Muscle of arm (tissue), 14 donors: ENCODE measurements around the gene BDNF. TPM values are rescaled to one million over a fixed set of nuclear protein-coding genes. Genes with fewer than 3 reads are reported as not detected.
"Not testable (repeated sequence)": the region's sequence is repeated elsewhere in the genome, so short reads cannot be mapped to it uniquely, and the experiment has no call there.

Experiments
- DNase-seq: peaks from one replicate; pipeline ENCODE4 v3.0.0-alpha.2; 2013
- long read RNA-seq, 11 donors: transcript quantifications; one replicate each; lab custom pipeline, GENCODE V29; 2026
- polyA plus RNA-seq, 12 donors: library from polyadenylated mRNA; unstranded; fragments of 120-200 nt; gene quantifications; one replicate each; pipeline ENCODE4 v1.2.1, GENCODE V29; 2013; ENCODE audit not compliant: insufficient read length in 12 of 12

Gene BDNF
- 1 to 10 TPM in 9 of 12 donors, under 1 TPM in 1, not detected in 2; 0.79 to 1.8 (median 1.4) TPM for polyA plus RNA-seq
- long read RNA-seq, donor 1, full-length matches to known transcripts = 3 of 3 reads
- long read RNA-seq, donor 1, partial matches to known transcripts = 0 of 3 reads
- long read RNA-seq, donor 1, other reads (novel, unspliced or antisense) = 0 of 3 reads
- long read RNA-seq, donor 2, full-length matches to known transcripts = 2 of 2 reads
- long read RNA-seq, donor 2, partial matches to known transcripts = 0 of 2 reads
- long read RNA-seq, donor 2, other reads (novel, unspliced or antisense) = 0 of 2 reads
- long read RNA-seq, donor 3, full-length matches to known transcripts = 1 of 1 reads
- long read RNA-seq, donor 3, partial matches to known transcripts = 0 of 1 reads
- long read RNA-seq, donor 3, other reads (novel, unspliced or antisense) = 0 of 1 reads
- long read RNA-seq, donor 4 = 0 reads
- long read RNA-seq, donor 5 = 0 reads
- long read RNA-seq, donor 6 = 0 reads
- long read RNA-seq, donor 7 = 0 reads
- long read RNA-seq, donor 8, full-length matches to known transcripts = 2 of 2 reads
- long read RNA-seq, donor 8, partial matches to known transcripts = 0 of 2 reads
- long read RNA-seq, donor 8, other reads (novel, unspliced or antisense) = 0 of 2 reads
- long read RNA-seq, donor 9, full-length matches to known transcripts = 3 of 3 reads
- long read RNA-seq, donor 9, partial matches to known transcripts = 0 of 3 reads
- long read RNA-seq, donor 9, other reads (novel, unspliced or antisense) = 0 of 3 reads
- long read RNA-seq, donor 10, full-length matches to known transcripts = 1 of 1 reads
- long read RNA-seq, donor 10, partial matches to known transcripts = 0 of 1 reads
- long read RNA-seq, donor 10, other reads (novel, unspliced or antisense) = 0 of 1 reads
- long read RNA-seq, donor 11, full-length matches to known transcripts = 2 of 2 reads
- long read RNA-seq, donor 11, partial matches to known transcripts = 0 of 2 reads
- long read RNA-seq, donor 11, other reads (novel, unspliced or antisense) = 0 of 2 reads

GRCh38 chr11:27700351-27701301, at the start of gene BDNF:
Gene BDNF, minus strand, starts transcription at chr11:27700455. Its CDS starts 41,891 bp downstream, at chr11:27658564.
- DNase-seq = no peak

DNA sequence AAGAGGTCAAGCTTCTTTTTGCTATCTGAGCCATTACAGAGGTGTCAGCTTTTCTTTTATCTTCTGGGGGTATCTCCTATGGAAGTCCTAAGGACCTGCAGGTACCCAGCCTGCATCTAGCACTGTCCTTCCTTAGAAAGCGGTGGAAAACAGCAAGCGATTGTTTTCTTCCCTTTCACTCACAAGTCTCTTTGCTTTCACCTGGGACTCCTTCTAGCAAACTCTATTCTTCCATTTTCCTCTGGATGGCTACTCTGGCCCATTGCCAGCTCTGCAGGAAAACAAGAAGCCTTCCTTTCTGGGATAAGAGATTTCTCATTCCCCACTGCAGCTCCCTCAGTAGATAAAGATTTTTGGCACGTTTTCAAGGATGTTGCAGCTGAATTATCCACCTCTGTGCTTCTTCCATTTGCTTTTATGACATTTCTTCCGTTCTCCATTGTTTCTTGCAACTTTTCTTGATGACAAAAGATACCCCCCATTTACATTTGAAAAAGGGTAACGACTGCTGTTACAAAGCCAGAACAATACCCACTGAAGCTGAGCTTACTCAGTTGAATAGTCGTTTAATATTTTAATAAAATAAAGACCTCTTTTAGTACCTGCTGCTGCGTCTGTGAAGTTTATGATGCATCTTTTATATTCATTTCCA, 40.2 kb upstream of the BDNF start:
- DNase-seq = no peak

DNA sequence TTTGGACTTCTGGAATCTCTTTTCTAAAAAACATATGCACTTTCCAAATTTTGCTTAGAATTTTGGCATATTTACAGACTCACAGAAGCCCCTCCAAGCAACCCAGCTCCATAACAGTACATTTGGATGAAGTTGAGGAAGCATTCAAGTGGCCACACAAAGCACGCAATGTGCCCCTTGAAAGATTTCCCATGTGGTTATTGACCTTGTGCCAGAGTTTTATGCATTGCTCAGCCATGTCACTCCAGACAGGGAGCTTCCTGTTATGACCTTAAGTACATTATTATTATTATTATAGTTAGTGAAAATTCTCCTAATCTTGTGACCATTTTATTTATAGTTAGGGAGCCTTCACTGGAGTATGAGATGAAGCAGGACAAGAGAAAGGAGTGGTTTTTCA, 35.0 kb upstream of the BDNF start:
- no peak for DNase-seq

- DNase-seq = not testable (repeated sequence)
Measured at GRCh38 chr11:27731803-27732202, 31.5 kb upstream of the BDNF start.

DNA sequence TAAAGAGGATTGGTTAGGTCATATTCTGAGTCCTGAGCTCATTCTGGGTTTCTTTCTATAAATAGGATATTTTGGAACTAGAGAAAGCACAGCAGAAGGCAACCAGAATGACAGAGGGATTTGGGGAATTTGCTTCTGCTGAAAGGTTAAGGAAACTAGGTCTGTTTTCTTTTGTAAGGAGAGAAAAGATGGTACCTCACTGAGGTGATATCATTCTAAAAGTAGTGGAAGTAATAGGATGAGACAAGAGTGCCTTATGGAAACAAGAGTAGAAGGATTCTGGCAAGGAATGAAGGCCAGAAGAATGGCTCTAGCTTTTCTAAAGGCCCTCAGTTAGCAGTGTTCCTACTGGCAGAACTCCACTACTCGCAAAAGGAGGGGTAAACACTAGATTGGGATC, 26.7 kb upstream of the BDNF start:
- DNase-seq = no peak

DNA sequence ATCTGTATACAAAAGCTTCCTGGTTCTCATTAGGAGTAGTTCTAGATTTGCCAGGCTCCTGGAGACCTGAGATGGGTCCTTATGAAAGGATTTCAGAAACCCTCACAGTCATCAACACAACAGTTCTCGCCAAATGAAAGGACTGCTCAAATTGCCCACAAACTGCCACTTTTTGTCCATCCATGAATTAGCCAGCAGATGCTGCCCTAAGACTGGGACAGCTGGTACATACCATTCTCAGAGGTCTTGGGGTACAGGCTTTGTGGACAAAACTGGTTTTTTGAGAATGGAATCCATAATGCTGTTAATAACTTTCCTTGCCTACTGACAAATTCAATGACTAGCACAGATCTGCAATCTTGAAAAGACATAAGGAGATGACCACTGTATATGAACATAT, 23.4 kb upstream of the BDNF start:
- DNase-seq = no peak

DNA sequence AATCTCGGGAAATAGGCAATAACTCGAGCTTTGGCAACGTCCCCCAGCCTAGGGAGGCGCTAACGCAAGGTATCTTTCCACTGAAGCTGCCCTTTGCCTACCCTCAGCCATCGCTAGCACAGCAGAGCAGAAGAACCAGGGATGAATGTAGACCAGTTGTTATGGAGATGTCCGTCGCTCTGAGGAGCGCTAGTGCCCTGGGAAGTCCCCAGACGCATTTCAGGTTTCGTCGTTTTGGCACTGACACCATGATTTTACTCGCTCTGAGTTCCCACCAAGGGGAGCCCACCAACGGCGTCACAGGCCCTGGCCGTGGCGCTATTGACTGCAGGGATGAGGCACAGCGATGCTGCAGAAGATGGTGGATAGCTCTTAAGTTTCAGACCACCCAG, 22.7 kb upstream of the BDNF start:
- no peak for DNase-seq

GRCh38 chr11:27722117-27722952, 22.1 kb upstream of the BDNF start:
- no peak for DNase-seq

DNA sequence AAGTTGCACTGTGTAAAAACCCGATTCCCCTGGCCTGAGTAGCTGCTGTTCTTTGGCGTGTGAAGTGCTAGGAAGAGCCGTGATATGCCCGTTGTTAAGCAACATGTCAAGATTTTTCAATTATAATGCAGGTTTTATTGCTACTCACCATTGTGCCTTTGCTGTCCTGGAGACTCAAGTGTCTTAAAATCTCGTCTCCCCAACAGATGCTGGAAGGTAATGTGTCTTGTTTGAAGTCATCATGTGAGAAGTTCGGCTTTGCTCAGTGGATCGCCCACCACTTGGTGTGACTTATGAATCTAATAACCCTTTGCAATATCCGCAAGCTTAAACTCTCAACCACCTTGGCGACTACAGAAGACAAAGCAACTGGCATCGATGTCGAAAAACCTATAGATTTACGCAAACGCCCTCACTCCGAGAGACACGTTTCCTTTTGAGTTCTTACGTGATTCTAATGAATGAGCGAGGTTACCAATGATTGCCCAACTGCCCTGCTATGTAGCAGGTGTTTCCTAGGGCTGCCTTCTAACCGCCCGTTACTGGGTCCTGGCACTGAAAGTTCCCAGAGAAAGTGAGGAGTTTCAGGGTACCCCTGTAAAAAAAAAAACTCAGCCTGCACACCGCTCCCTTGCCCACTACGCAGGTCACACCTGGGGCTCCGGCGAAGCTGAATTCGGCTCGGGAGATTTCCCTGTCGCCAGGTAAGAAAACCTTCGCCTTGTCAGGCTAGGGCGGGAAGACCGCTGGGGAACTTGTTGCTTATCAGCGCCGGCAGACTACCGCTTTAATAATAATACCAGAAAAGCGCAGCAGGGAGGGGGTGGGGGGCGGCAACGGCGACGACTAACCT, 21.2 kb upstream of the BDNF start:
- DNase-seq = no peak

GRCh38 chr11:27720277-27720830, 20.1 kb upstream of the BDNF start:
- peak; percentile 66 for DNase-seq

DNA sequence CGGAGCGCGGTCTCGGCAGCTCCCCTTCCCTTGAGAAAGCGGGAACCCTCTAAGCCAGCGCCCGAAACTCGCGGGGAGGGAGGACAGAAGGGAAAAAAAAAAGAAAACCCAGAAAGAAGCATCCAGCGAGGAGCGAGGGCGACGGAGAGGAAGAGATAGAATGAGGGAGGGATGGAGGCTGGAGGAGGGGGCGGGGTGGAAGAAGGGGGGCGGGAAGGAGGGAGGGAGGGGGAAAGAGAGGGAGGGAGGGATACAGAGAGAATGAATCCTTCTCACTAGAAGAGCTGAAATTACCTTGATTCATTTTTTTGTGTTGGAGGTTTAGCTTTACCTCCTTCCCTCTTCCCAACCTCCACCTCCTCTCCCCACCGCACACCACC, 19.3 kb upstream of the BDNF start:
- DNase-seq = no peak

DNA sequence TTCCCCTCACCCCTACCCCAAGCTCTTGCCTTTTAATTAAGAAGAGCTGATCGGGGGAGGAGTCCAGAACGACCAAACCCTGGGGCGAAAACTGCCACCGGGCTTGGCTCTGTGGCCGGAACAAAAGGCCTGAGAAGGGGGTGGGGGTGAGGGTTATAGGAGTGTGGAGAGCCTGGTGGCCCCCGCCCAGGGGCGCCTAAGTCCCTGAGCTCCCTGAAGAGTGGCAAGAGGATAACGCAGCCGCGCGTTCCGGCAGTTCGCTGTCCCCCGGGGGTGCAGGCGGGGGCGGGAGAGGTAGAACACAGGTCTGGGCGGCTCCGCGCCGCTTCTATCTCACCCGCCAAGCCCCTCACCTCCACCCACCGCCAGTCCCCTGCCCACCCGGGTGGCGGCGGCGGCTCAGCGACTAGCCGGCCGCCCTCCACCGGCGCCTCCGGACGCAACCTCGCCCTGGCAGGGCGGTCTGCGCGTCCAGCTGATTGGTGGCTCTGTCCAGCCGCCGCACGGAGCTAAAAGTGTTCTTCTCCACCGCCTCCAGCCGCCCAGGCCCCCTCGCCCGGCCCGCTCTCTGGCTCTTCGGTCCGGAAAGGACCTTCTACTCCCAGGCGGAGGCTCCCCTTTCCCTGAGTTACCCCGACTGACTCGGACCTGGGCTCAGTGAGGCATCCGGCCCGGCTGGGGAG, 18.7 kb upstream of the BDNF start:
- no peak for DNase-seq

DNA sequence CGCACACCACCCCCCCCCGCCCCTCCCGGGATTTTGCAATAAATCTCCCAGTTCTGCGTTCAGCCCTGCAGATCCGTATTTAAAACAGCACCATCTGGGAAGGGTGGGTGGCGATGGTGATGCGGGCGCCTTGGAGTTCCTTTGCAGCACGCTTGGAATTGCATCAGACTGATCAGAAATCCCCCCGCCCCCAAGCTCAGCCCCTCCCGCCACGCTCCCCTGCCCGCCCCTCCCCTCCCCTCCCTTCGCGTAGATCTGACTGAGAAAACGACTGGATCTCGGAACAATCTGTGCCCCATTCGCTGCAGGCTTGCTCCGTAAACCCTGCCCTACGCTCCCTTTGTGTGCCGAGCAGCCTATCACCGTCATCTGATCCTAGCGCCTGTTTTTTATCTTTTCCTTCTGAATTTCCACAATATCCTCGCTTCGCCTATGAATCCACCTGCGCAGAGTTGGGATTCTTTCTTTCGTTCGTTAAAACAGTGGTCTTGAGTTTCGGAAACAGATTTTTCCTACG, 18.1 kb upstream of the BDNF start:
- no peak for DNase-seq

- DNase-seq = no peak
Measured at GRCh38 chr11:27717801-27718229, 17.6 kb upstream of the BDNF start.

DNA sequence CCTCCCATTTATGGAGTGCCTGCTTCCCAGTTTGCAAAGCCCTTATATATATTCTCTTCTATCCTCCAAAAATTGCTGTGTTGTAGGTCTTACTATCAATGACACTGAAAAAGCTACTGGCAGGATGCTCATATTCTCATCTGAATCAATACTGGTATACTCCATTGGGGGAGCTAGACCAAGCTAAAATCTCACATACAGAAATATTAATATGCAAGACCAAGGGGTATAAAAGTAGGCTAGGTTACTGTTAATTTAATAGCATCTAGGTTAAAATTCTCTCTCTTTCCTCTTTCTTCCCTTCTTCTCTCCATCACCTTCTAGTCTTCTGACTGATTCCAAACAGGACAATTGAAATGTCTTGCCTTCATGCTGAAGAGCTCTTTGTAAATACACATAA, 17.1 kb upstream of the BDNF start:
- no peak for DNase-seq

GRCh38 chr11:27716835-27717234, 16.6 kb upstream of the BDNF start:
- no peak for DNase-seq

DNA sequence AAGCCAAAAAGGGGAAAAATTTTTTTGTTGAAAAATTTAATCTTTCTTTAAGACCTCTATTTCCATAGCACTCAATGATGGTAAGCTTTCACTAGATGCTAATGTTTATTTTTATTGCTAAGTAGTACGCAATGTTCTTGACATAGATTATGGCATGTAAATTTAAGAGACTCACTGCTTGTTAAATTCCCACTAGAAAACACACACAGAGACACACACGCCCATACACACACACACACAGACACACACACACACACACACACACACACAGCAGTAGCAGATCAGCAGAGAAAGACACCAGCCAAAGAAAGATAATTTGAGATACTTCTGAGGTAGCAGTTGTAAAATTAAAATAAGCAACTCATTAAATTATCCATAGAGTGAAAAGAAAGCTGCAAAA, 16.0 kb upstream of the BDNF start:
- no peak for DNase-seq

DNA sequence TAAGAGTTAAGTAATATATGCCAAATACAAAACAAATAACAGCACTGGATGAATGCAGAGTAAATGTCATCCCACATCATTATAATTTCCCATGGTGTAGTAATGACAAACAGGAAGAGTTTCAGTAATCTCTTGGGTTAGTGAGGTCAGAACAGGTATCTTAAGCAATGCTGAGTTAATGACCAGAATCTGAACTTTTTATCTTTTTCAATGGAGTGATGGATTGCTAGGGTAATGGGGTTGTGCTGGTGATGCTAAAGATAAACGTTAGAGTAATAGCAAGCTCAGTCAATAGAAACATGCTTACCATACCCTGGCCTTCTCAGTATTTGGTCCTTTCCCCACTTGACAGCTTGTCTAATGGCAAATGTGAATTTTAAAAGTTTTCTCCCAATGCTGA, 11.5 kb upstream of the BDNF start:
- no peak for DNase-seq
